SK-N-SH treated with all-trans-retinoic acid at 6 μM for 48 hours (cell line): ENCODE data around the gene DENND1A.

Experiments
- ATAC-seq: fragments of 200-7000 bp; cut with Tn5 transposase; 3 replicates; pipeline ENCODE4 v1.9.1; 2020; ENCODE audit warnings: mild to moderate bottlenecking, moderate library complexity
- ARNTL ChIP-seq: fragments of 450-650 bp; formaldehyde crosslinking; IDR thresholded peaks from 2 replicates; pipeline ENCODE4 v1.5.0; 2020; ENCODE audit warnings: low read depth, mild to moderate bottlenecking, moderate library complexity, borderline replicate concordance
- BACH2 ChIP-seq: fragments of 250-450 bp; sonication (Bioruptor Pico); IDR thresholded peaks from 2 replicates; pipeline ENCODE4 v1.9.0; 2021; ENCODE audit warnings: mild to moderate bottlenecking, borderline replicate concordance
- CSDC2 ChIP-seq: fragments of 250-450 bp; sonication (Bioruptor Pico); IDR thresholded peaks from 2 replicates; pipeline ENCODE4 v1.5.0; 2020; ENCODE audit warnings: mild to moderate bottlenecking, moderate library complexity
- ESRRG ChIP-seq: fragments of 250-450 bp; sonication (Bioruptor Pico); IDR thresholded peaks from 2 replicates; pipeline ENCODE4 v1.6.1; 2021; ENCODE audit warnings: mild to moderate bottlenecking
- GLIS3 ChIP-seq: fragments of 250-450 bp; sonication (Bioruptor Pico); IDR thresholded peaks from 2 replicates; pipeline ENCODE4 v1.5.0; 2020; ENCODE audit warnings: mild to moderate bottlenecking, moderate library complexity
- OSR1 ChIP-seq: fragments of 250-450 bp; sonication (Bioruptor Pico); IDR thresholded peaks from 2 replicates; pipeline ENCODE4 v1.8.0; 2022; ENCODE audit warnings: moderate library complexity, mild to moderate bottlenecking, inconsistent platforms
- PATZ1 ChIP-seq: fragments of 250-450 bp; sonication (Bioruptor Pico); IDR thresholded peaks from 2 replicates; pipeline ENCODE4 v1.8.0; 2020; ENCODE audit warnings: mild to moderate bottlenecking, moderate library complexity, borderline replicate concordance
- POU6F1 ChIP-seq: fragments of 250-450 bp; sonication (Bioruptor Pico); IDR thresholded peaks from 2 replicates; pipeline ENCODE4 v1.8.0; 2021; ENCODE audit warnings: low read depth, mild to moderate bottlenecking, moderate library complexity, borderline replicate concordance
- PPARA ChIP-seq: fragments of 250-450 bp; sonication (Bioruptor Pico); IDR thresholded peaks from 2 replicates; pipeline ENCODE4 v1.5.0; 2020; ENCODE audit warnings: mild to moderate bottlenecking, borderline replicate concordance
- RARB ChIP-seq: fragments of 250-450 bp; sonication (Bioruptor Pico); IDR thresholded peaks from 2 replicates; pipeline ENCODE4 v1.8.0; 2021; ENCODE audit warnings: mild to moderate bottlenecking, moderate library complexity
- TOX ChIP-seq: fragments of 250-450 bp; sonication (Bioruptor Pico); IDR thresholded peaks from 2 replicates; pipeline ENCODE4 v1.8.0; 2021; ENCODE audit warnings: mild to moderate bottlenecking, moderate library complexity, borderline replicate concordance
- ZC3H10 ChIP-seq: fragments of 250-450 bp; sonication (Bioruptor Pico); IDR thresholded peaks from 2 replicates; pipeline ENCODE4 v1.5.1; 2021; ENCODE audit warnings: mild to moderate bottlenecking, moderate library complexity
- ZFP3 ChIP-seq: fragments of 250-450 bp; sonication (Bioruptor Pico); IDR thresholded peaks from 2 replicates; pipeline ENCODE4 v1.5.0; 2020; ENCODE audit warnings: mild to moderate bottlenecking, moderate library complexity
- ZFP30 ChIP-seq: fragments of 450-650 bp; formaldehyde crosslinking; IDR thresholded peaks from 2 replicates; pipeline ENCODE4 v1.5.0; 2022; ENCODE audit warnings: mild to moderate bottlenecking, moderate library complexity
- ZNF565 ChIP-seq: fragments of 450-650 bp; formaldehyde crosslinking; conservative IDR thresholded peaks from 2 replicates; pipeline ENCODE4 v1.5.0; 2020; ENCODE audit warnings: low read depth, mild to moderate bottlenecking, moderate library complexity
- ZNF70 ChIP-seq: fragments of 450-650 bp; formaldehyde crosslinking; IDR thresholded peaks from 2 replicates; pipeline ENCODE4 v1.5.0; 2020; ENCODE audit warnings: mild to moderate bottlenecking, moderate library complexity
- ZNF8 ChIP-seq: fragments of 450-650 bp; formaldehyde crosslinking; IDR thresholded peaks from 2 replicates; pipeline ENCODE4 v1.5.0; 2020; ENCODE audit warnings: mild to moderate bottlenecking, moderate library complexity
- TF ChIP-seq, protein P1 (sequence below): fragments of 250-450 bp; sonication (Bioruptor Pico); IDR thresholded peaks from 2 replicates; pipeline ENCODE4 v1.5.0; 2020; ENCODE audit warnings: mild to moderate bottlenecking, moderate library complexity
- TF ChIP-seq, protein P2 (sequence below): fragments of 250-450 bp; sonication (Bioruptor Pico); IDR thresholded peaks from 2 replicates; pipeline ENCODE4 v1.5.1; 2020; ENCODE audit warnings: low read depth, mild to moderate bottlenecking, moderate library complexity
- TF ChIP-seq, protein P3 (sequence below): fragments of 250-450 bp; sonication (Bioruptor Pico); IDR thresholded peaks from 2 replicates; pipeline ENCODE4 v1.5.1; 2021; ENCODE audit warnings: mild to moderate bottlenecking, moderate library complexity

Gene DENND1A

DNA sequence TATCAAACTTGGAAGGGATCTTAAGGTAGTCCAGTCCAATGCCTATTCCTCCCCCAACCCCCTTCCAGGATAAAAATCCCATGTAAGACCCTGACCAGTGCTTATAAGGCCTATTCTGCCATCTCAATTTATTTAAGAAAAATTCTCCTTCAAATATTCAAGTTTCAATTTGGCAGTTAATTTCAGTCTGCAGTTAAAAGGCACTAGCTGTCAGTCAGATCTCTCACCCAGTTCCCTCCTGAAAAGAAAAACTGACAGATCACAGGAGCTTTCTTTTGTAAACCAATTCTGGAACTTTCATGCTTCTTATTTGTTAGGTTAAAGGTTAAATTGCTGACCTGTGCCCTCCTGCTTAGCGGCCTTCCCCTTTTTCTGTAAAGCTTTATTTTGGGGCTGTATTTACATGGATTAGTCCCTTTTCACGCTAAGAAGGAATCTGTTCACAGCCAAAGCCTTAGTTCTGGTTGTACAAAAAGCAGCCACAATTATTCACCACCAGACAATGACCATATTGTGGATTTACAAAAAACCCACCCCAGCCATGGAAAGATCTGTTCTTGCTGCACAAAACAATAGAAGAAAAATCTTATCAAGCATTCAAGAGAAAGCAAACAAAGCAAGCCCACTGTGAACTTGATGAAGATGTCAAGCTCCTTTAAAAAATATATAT is 68.7 kb downstream of the DENND1A start:
- no peak for TF ChIP-seq ZNF70 (CRISPR knock-in tag)
- TF ChIP-seq ARNTL, result no peak
- TF ChIP-seq RARB (CRISPR knock-in tag), result no peak
- TF ChIP-seq ZC3H10 (CRISPR knock-in tag), result no peak
- TF ChIP-seq, protein P1, sequence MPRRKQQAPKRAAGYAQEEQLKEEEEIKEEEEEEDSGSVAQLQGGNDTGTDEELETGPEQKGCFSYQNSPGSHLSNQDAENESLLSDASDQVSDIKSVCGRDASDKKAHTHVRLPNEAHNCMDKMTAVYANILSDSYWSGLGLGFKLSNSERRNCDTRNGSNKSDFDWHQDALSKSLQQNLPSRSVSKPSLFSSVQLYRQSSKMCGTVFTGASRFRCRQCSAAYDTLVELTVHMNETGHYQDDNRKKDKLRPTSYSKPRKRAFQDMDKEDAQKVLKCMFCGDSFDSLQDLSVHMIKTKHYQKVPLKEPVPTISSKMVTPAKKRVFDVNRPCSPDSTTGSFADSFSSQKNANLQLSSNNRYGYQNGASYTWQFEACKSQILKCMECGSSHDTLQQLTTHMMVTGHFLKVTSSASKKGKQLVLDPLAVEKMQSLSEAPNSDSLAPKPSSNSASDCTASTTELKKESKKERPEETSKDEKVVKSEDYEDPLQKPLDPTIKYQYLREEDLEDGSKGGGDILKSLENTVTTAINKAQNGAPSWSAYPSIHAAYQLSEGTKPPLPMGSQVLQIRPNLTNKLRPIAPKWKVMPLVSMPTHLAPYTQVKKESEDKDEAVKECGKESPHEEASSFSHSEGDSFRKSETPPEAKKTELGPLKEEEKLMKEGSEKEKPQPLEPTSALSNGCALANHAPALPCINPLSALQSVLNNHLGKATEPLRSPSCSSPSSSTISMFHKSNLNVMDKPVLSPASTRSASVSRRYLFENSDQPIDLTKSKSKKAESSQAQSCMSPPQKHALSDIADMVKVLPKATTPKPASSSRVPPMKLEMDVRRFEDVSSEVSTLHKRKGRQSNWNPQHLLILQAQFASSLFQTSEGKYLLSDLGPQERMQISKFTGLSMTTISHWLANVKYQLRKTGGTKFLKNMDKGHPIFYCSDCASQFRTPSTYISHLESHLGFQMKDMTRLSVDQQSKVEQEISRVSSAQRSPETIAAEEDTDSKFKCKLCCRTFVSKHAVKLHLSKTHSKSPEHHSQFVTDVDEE (CRISPR knock-in tag), result no peak
- TF ChIP-seq PATZ1 (CRISPR knock-in tag), result no peak
- no peak for TF ChIP-seq BACH2 (CRISPR knock-in tag)
- no peak for TF ChIP-seq ZNF8 (CRISPR knock-in tag)
- no peak for TF ChIP-seq PPARA (CRISPR knock-in tag)
- TF ChIP-seq GLIS3 (CRISPR knock-in tag), result no peak
- TF ChIP-seq TOX (CRISPR knock-in tag), result no peak
- TF ChIP-seq ZFP30 (CRISPR knock-in tag), result no peak
- no peak for TF ChIP-seq ESRRG (CRISPR knock-in tag)
- TF ChIP-seq OSR1, result no peak
- no peak for TF ChIP-seq ZFP3 (CRISPR knock-in tag)
- TF ChIP-seq, all 23 proteins: peak for 0
- no peak for ATAC-seq

DNA sequence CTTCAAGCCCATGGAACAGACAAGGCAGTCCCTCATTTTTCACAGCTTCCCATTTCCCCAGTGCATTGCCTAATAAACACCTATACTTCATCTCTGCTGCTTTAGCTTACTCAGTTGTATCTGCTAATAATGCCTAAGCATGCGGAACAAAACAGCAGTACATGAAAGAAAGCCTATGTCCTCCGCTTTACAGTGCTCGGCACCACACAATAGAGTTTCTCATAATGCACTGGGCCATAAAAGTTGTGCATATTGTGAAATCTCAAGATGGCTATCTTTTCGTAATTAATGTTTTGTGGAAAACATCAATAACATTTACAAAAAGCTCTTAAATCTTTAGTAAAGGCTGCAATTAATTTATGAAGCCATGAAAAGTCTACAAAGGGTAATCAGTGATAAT is 69.3 kb downstream of the DENND1A start:
- no peak for ATAC-seq
- TF ChIP-seq, protein P2, sequence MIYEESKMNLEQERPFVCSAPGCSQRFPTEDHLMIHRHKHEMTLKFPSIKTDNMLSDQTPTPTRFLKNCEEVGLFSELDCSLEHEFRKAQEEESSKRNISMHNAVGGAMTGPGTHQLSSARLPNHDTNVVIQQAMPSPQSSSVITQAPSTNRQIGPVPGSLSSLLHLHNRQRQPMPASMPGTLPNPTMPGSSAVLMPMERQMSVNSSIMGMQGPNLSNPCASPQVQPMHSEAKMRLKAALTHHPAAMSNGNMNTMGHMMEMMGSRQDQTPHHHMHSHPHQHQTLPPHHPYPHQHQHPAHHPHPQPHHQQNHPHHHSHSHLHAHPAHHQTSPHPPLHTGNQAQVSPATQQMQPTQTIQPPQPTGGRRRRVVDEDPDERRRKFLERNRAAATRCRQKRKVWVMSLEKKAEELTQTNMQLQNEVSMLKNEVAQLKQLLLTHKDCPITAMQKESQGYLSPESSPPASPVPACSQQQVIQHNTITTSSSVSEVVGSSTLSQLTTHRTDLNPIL (CRISPR knock-in tag), result no peak
- no peak for TF ChIP-seq RARB (CRISPR knock-in tag)
- no peak for TF ChIP-seq ZNF8 (CRISPR knock-in tag)
- TF ChIP-seq ZNF565 (CRISPR knock-in tag), result no peak
- no peak for TF ChIP-seq ZFP3 (CRISPR knock-in tag)
- TF ChIP-seq GLIS3 (CRISPR knock-in tag), result no peak
- no peak for TF ChIP-seq PPARA (CRISPR knock-in tag)

GRCh38 chr9:123852403-123852802 is 77.5 kb downstream of the DENND1A start:
- no peak for ATAC-seq
- no peak for TF ChIP-seq POU6F1 (CRISPR knock-in tag)
- no peak for TF ChIP-seq TOX (CRISPR knock-in tag)
- TF ChIP-seq, protein P3, sequence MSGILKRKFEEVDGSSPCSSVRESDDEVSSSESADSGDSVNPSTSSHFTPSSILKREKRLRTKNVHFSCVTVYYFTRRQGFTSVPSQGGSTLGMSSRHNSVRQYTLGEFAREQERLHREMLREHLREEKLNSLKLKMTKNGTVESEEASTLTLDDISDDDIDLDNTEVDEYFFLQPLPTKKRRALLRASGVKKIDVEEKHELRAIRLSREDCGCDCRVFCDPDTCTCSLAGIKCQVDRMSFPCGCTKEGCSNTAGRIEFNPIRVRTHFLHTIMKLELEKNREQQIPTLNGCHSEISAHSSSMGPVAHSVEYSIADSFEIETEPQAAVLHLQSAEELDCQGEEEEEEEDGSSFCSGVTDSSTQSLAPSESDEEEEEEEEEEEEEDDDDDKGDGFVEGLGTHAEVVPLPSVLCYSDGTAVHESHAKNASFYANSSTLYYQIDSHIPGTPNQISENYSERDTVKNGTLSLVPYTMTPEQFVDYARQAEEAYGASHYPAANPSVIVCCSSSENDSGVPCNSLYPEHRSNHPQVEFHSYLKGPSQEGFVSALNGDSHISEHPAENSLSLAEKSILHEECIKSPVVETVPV (CRISPR knock-in tag), result no peak
- TF ChIP-seq CSDC2 (CRISPR knock-in tag), result no peak
- TF ChIP-seq, protein P2 (CRISPR knock-in tag), result no peak
- no peak for TF ChIP-seq ARNTL
- no peak for TF ChIP-seq OSR1
- TF ChIP-seq ESRRG (CRISPR knock-in tag), result no peak
- no peak for TF ChIP-seq ZNF565 (CRISPR knock-in tag)
- no peak for TF ChIP-seq ZFP30 (CRISPR knock-in tag)
- no peak for TF ChIP-seq PATZ1 (CRISPR knock-in tag)
- no peak for TF ChIP-seq GLIS3 (CRISPR knock-in tag)
- no peak for TF ChIP-seq RARB (CRISPR knock-in tag)
